ENCODE measurements around the gene PLPP1.

PLPP1 gene

DNA sequence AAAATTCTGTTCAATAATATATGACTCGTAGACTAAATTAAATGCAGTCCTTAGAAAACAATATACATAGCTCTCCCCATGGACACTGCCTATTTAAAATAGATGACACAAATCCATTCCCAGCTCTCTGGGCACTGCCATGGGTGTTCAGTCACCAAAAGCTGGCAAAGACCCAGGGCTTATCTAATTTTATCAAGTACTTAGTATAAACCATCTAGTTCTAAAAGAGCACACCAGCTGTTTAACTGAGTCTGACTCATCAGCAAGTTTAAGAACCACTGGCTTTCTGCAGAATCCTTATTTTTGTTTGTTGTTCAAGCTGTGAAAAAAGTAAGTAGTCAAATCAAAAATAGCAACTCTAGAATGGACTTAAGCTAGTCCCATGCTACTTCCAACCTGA lies 107.6 kb downstream of the PLPP1 start:
- Histone ChIP-seq H3K4me3 (ENCODE audit: low read length) (no peak overlapping the region), H3K4me2 (ENCODE audit: low read length) (no peak overlapping the region), H3K4me1 (ENCODE audit: control insufficient read depth, low read length) (no peaks in the 10 kb centered on the region), H3F3A (ENCODE audit: control insufficient read depth, insufficient read depth) (no peaks in the 10 kb centered on the region), H3K9me2 (replicated peaks; ENCODE audit: control insufficient read depth, low read length) (no peaks in the 10 kb centered on the region), H3K79me2 (ENCODE audit: control insufficient read depth, low read length) (no peaks in the 10 kb centered on the region), H3K27me3 (ENCODE audit: control insufficient read depth, low read length) (no peaks in the 10 kb centered on the region), H3K36me3 (ENCODE audit: control insufficient read depth, low read length) (peaks cover 75% of the 10 kb centered on the region), H3K27ac (ENCODE audit: low read depth, low read length) (no peak overlapping the region), H4K20me1 (ENCODE audit: control insufficient read depth, insufficient read depth, low read depth, low read length) (no peaks in the 10 kb centered on the region), H3K9me3 (ENCODE audit: control insufficient read depth, insufficient read depth, low read length) (no peaks in the 10 kb centered on the region)
- no peak for TF ChIP-seq EZH2phosphoT487 (IDR thresholded peaks at IDR 0.05; ENCODE audit: borderline replicate concordance, low read length)
- TF ChIP-seq, protein P1, sequence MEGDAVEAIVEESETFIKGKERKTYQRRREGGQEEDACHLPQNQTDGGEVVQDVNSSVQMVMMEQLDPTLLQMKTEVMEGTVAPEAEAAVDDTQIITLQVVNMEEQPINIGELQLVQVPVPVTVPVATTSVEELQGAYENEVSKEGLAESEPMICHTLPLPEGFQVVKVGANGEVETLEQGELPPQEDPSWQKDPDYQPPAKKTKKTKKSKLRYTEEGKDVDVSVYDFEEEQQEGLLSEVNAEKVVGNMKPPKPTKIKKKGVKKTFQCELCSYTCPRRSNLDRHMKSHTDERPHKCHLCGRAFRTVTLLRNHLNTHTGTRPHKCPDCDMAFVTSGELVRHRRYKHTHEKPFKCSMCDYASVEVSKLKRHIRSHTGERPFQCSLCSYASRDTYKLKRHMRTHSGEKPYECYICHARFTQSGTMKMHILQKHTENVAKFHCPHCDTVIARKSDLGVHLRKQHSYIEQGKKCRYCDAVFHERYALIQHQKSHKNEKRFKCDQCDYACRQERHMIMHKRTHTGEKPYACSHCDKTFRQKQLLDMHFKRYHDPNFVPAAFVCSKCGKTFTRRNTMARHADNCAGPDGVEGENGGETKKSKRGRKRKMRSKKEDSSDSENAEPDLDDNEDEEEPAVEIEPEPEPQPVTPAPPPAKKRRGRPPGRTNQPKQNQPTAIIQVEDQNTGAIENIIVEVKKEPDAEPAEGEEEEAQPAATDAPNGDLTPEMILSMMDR (IDR thresholded peaks at IDR 0.05; ENCODE audit: low read depth, low read length, poor library complexity, severe bottlenecking): no peak

DNA sequence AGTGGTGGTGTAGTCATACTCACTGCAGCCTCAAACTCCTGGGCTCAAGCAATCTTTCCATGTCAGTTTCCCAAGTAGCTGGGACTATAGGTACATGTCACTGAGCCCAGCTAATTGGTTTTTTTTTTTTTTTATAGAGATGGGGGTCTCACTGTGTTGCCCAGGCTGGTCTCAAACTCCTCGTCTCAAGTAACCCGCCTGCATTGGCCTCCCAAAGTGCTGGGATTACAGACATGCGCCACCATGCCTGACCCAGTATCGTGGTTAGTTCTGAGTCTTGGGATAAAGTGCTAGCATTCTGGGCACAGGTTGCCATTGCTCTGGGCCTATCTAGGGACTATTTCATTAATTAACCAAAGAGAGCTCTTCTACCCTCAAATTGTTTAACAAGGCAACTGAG lies 108.3 kb downstream of the PLPP1 start:
- no peaks in the 10 kb centered on the region for H3K9me3 ChIP-seq (ENCODE audit: control insufficient read depth, insufficient read depth, low read length)
- H3K9me2 ChIP-seq (replicated peaks; ENCODE audit: control insufficient read depth, low read length): no peaks in the 10 kb centered on the region
- H3F3A ChIP-seq (ENCODE audit: control insufficient read depth, insufficient read depth): no peaks in the 10 kb centered on the region
- peaks cover 82% of the 10 kb centered on the region for H3K36me3 ChIP-seq (ENCODE audit: control insufficient read depth, low read length)
- H3K4me2 ChIP-seq (ENCODE audit: low read length): no peak overlapping the region
- no peak overlapping the region for H3K4me3 ChIP-seq (ENCODE audit: low read length)
- no peaks in the 10 kb centered on the region for H3K79me2 ChIP-seq (ENCODE audit: control insufficient read depth, low read length)
- H3K27ac ChIP-seq (ENCODE audit: low read depth, low read length): no peak overlapping the region
- H4K20me1 ChIP-seq (ENCODE audit: control insufficient read depth, insufficient read depth, low read depth, low read length): no peaks in the 10 kb centered on the region
- no peak for TF ChIP-seq EZH2phosphoT487 (IDR thresholded peaks at IDR 0.05; ENCODE audit: borderline replicate concordance, low read length)
- TF ChIP-seq, protein P1 (IDR thresholded peaks at IDR 0.05; ENCODE audit: low read depth, low read length, poor library complexity, severe bottlenecking): no peak
- no peaks in the 10 kb centered on the region for H3K27me3 ChIP-seq (ENCODE audit: control insufficient read depth, low read length)
- H3K4me1 ChIP-seq (ENCODE audit: control insufficient read depth, low read length): no peaks in the 10 kb centered on the region

DNA sequence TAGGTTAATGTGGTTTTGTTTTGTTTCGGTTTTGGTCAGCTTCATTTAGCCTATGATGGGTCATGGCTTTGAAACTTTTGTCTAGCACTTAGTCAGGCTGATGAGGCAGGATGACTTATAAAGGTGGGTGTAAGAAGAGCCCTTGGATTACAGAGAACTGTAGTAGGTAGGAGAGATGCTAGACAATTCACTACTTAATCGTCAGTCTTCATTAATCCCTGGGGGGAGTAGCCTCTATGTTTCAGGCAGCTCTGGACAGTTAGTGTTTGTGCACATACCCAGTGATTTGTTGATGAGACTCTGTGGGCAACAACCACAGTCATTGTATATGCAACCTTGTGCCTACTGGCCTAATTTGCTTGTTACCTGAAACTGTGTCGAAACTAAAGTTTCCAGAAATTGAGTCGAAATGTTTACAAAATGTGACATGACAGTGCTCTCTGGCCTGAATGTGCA lies 113.7 kb downstream of the PLPP1 start:
- no peaks in the 10 kb centered on the region for H3K9me2 ChIP-seq (replicated peaks; ENCODE audit: control insufficient read depth, low read length)
- H3K36me3 ChIP-seq (ENCODE audit: control insufficient read depth, low read length): peaks cover 88% of the 10 kb centered on the region
- TF ChIP-seq, protein P1 (IDR thresholded peaks at IDR 0.05; ENCODE audit: low read depth, low read length, poor library complexity, severe bottlenecking): no peak
- no peak for TF ChIP-seq EZH2phosphoT487 (IDR thresholded peaks at IDR 0.05; ENCODE audit: borderline replicate concordance, low read length)
- H3K27me3 ChIP-seq (ENCODE audit: control insufficient read depth, low read length): no peaks in the 10 kb centered on the region
- H3K27ac ChIP-seq (ENCODE audit: low read depth, low read length): no peak overlapping the region
- H3F3A ChIP-seq (ENCODE audit: control insufficient read depth, insufficient read depth): no peaks in the 10 kb centered on the region
- no peaks in the 10 kb centered on the region for H3K79me2 ChIP-seq (ENCODE audit: control insufficient read depth, low read length)
- no peak overlapping the region for H3K4me3 ChIP-seq (ENCODE audit: low read length)
- H3K9me3 ChIP-seq (ENCODE audit: control insufficient read depth, insufficient read depth, low read length): no peaks in the 10 kb centered on the region
- no peaks in the 10 kb centered on the region for H3K4me1 ChIP-seq (ENCODE audit: control insufficient read depth, low read length)
- no peak overlapping the region for H3K4me2 ChIP-seq (ENCODE audit: low read length)
- H4K20me1 ChIP-seq (ENCODE audit: control insufficient read depth, insufficient read depth, low read depth, low read length): no peaks in the 10 kb centered on the region
